Fibroblast of lung (primary cell): ENCODE measurements around the gene C4orf50. TPM values are rescaled to one million over a fixed set of nuclear protein-coding genes. Genes with fewer than 3 reads are reported as not detected.

Experiments used
- DNase-seq, 2 donors: peaks; one replicate each; pipeline versions ENCODE4 v3.0.0 to v3.0.0-alpha.2; 2010; ENCODE audit warnings: low read depth in 2 of 2
- H2AFZ ChIP-seq: 2 replicates; pipeline ENCODE4 v1.5.1; 2012; ENCODE audit warnings: low read length, control low read depth, inconsistent platforms
- H3K27ac ChIP-seq: 2 replicates; pipeline ENCODE4 v1.5.1; 2011; ENCODE audit warnings: low read length, control low read depth; ENCODE audit not compliant: insufficient read depth
- H3K27me3 ChIP-seq: 2 replicates; pipeline ENCODE4 v1.5.1; 2011; ENCODE audit warnings: mild to moderate bottlenecking, low read length; ENCODE audit not compliant: control insufficient read depth, insufficient read depth
- H3K36me3 ChIP-seq: 2 replicates; pipeline ENCODE4 v1.5.1; 2011; ENCODE audit warnings: low read length; ENCODE audit not compliant: control insufficient read depth, insufficient read depth
- H3K4me1 ChIP-seq: 2 replicates; pipeline ENCODE4 v1.5.1; 2011; ENCODE audit warnings: low read length; ENCODE audit not compliant: control insufficient read depth, insufficient read depth; ENCODE audit errors: extremely low read depth
- H3K4me2 ChIP-seq: 2 replicates; pipeline ENCODE4 v1.5.1; 2011; ENCODE audit warnings: low read length, control low read depth; ENCODE audit not compliant: insufficient read depth; ENCODE audit errors: extremely low read depth
- H3K4me3 ChIP-seq, 4 experiments: fragments of 200-600 bp in 1 of 4; sonication (generic) in 1 of 4; replicated peaks in 1 of 4; 2 replicates each; pipeline ENCODE4 v1.5.1; 2011 to 2016; ENCODE audit warnings: low read length in 4 of 4, low read depth in 3 of 4, mild to moderate bottlenecking in 3 of 4, control low read depth in 2 of 4, inconsistent platforms in 1 of 4, mixed read lengths in 1 of 4; ENCODE audit not compliant: insufficient read depth in 1 of 4; ENCODE audit errors: control extremely low read depth in 1 of 4
- H3K79me2 ChIP-seq: 2 replicates; pipeline ENCODE4 v1.5.1; 2012; ENCODE audit warnings: mild to moderate bottlenecking, low read length, inconsistent platforms; ENCODE audit not compliant: control insufficient read depth, insufficient read depth
- H3K9ac ChIP-seq: 2 replicates; pipeline ENCODE4 v1.5.1; 2011; ENCODE audit warnings: mild to moderate bottlenecking, low read length, control low read depth; ENCODE audit not compliant: insufficient read depth
- H3K9me3 ChIP-seq: 2 replicates; pipeline ENCODE4 v1.5.1; 2012; ENCODE audit warnings: low read depth, low read length; ENCODE audit not compliant: control insufficient read depth, insufficient read depth
- H4K20me1 ChIP-seq: 2 replicates; pipeline ENCODE4 v1.5.1; 2011; ENCODE audit warnings: low read length; ENCODE audit not compliant: control insufficient read depth, insufficient read depth; ENCODE audit errors: extremely low read depth
- CTCF ChIP-seq, 2 donors: IDR thresholded peaks in 1 of 2; conservative IDR thresholded peaks in 1 of 2; 1 replicate in 1 of 2; 2 replicates in 1 of 2; pipeline ENCODE4 v1.5.1; 2011 to 2012; ENCODE audit warnings: low read length in 2 of 2, control low read depth in 1 of 2, inconsistent platforms in 1 of 2, low read depth in 1 of 2, mild to moderate bottlenecking in 1 of 2
- EZH2 ChIP-seq: IDR thresholded peaks from 2 replicates; pipeline ENCODE4 v1.5.1; 2012; ENCODE audit warnings: low read length, control low read depth, mild to moderate bottlenecking; ENCODE audit errors: missing control alignments
- polyA plus RNA-seq, 2 donors: library from polyadenylated mRNA; depleted of rRNA in 1 of 2; stranded (reverse) in 1 of 2; unstranded in 1 of 2; fragments of >200 nt; gene quantifications; 2 replicates each; pipeline ENCODE4 v1.2.1, GENCODE V29; 2011 to 2012; ENCODE audit warnings: missing spikeins in 1 of 2
- total RNA-seq: library from RNA; depleted of rRNA; stranded (reverse); fragments of >200 nt; gene quantifications from 2 replicates; pipeline ENCODE4 v1.2.1, GENCODE V29; 2014

The C4orf50 gene
- total and polyA plus RNA-seq, 2 donors (not counting 1 experiment from before 2014, with no cell fraction given) = not detected

GRCh38 chr4:6059375-6059805 is 41.2 kb upstream of the C4orf50 start:
- Histone ChIP-seq H3K27me3 (no peaks in the 10 kb centered on the region), H3K4me3 (no peak overlapping the region), H3K79me2 (no peaks in the 10 kb centered on the region), H3K36me3 (no peaks in the 10 kb centered on the region), H3K9me3 (no peaks in the 10 kb centered on the region), H3K4me1 (no peaks in the 10 kb centered on the region), H3K9ac (no peak overlapping the region), H2AFZ (no peak overlapping the region), H4K20me1 (no peaks in the 10 kb centered on the region), H3K27ac (no peak overlapping the region), H3K4me2 (no peak overlapping the region)
- TF ChIP-seq EZH2 (no peak), CTCF (conservative IDR thresholded peaks at IDR 0.05 in 1 of 2, IDR thresholded peaks at IDR 0.05 in 1 of 2; ENCODE audit: low read depth in 1 of 2, low read length in 2 of 2) (no peak)
- no peak for DNase-seq

- Histone ChIP-seq H3K4me1 (no peaks in the 10 kb centered on the region), H3K4me2 (no peak overlapping the region), H4K20me1 (no peaks in the 10 kb centered on the region), H3K9me3 (no peaks in the 10 kb centered on the region), H3K27me3 (no peaks in the 10 kb centered on the region), H3K4me3 (no peak overlapping the region), H3K9ac (no peak overlapping the region), H3K27ac (no peak overlapping the region), H2AFZ (no peak overlapping the region), H3K79me2 (no peaks in the 10 kb centered on the region), H3K36me3 (no peaks in the 10 kb centered on the region)
- TF ChIP-seq CTCF (conservative IDR thresholded peaks at IDR 0.05 in 1 of 2, IDR thresholded peaks at IDR 0.05 in 1 of 2; ENCODE audit: low read depth in 1 of 2, low read length in 2 of 2) = no peak
- TF ChIP-seq EZH2 = no peak
- DNase-seq = no peak
Observed at GRCh38 chr4:6058531-6059374, 40.5 kb upstream of the C4orf50 start.

GRCh38 chr4:6056976-6057766 is 38.9 kb upstream of the C4orf50 start:
- Histone ChIP-seq H3K79me2 (no peaks in the 10 kb centered on the region), H3K27ac (no peak overlapping the region), H3K4me3 (no peak overlapping the region), H3K36me3 (no peaks in the 10 kb centered on the region), H3K4me2 (no peak overlapping the region), H3K9me3 (no peaks in the 10 kb centered on the region), H3K27me3 (no peaks in the 10 kb centered on the region), H4K20me1 (no peaks in the 10 kb centered on the region), H3K4me1 (no peaks in the 10 kb centered on the region), H2AFZ (no peak overlapping the region), H3K9ac (no peak overlapping the region)
- DNase-seq = no peak
- TF ChIP-seq CTCF (conservative IDR thresholded peaks at IDR 0.05 in 1 of 2, IDR thresholded peaks at IDR 0.05 in 1 of 2; ENCODE audit: low read depth in 1 of 2, low read length in 2 of 2) = no peak
